NCI-H2081 treated with DMSO at 0.1 percent for 48 hours (cell line): Measurements from ENCODE around the gene SPPL2C.
"Not testable (repeated sequence)": the region's sequence is repeated elsewhere in the genome, so short reads cannot be mapped to it uniquely, and the experiment has no call there.

Experiments
- DNase-seq: peaks from one replicate; lab custom pipeline; 2025; lab: John Stamatoyannopoulos, UW

Gene SPPL2C

DNA sequence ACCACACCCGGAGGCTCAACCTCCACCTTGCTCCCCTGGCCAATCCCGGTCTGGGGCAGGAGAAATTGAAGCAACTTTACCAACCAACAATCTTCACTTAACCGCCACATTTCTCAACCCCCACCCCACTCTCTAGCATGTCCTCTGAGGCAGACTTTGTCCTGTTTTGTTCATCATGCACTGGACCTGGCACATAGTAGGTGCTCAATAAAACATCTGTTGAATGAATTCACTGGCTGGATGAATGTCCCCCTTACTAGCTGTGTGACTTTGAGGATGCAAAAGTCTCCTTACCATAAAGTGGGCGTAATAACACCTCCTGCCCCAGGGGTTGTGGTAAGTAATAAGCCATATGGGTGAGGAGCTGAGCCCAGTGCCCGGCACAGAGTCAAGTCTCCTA lies 5.8 kb downstream of the SPPL2C start:
- DNase-seq = no peak

DNA sequence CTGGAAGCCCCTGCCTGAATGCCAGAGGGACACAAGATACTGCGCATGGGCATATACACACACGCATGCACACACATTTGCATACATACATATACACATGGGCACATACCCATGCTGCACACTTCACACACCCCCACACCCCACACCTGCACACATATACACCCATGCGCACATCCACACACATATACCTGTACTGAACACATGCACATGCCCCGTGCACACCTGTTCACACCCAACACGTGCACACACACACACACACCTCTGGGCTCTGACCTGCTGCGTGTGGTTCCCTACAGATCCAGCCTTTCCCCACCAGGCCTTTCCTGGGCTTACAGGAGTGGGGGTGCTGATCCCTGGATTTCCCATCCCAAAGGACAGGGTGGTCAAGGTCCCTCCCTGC lies 6.3 kb downstream of the SPPL2C start:
- no peak for DNase-seq

DNA sequence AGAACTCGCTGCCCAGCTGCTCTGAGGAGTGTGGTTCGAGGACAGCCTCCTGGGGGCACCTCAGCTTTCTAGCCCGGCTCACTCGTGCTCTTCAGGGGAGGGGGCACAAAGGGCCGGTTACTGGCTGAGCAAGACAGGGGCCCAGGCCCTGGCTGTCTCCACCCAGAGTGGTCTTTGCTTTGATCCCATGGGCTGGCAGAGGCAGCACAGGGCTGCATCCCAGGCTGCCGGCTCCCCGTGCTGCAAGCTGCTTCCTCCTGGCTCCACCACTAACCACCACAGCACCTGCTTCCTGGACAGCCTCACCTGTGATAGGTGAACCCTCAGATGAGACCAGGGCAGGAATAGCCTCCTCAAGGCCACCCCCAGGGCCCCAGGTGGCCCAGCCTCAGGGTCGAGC lies 6.8 kb downstream of the SPPL2C start:
- DNase-seq = no peak

DNA sequence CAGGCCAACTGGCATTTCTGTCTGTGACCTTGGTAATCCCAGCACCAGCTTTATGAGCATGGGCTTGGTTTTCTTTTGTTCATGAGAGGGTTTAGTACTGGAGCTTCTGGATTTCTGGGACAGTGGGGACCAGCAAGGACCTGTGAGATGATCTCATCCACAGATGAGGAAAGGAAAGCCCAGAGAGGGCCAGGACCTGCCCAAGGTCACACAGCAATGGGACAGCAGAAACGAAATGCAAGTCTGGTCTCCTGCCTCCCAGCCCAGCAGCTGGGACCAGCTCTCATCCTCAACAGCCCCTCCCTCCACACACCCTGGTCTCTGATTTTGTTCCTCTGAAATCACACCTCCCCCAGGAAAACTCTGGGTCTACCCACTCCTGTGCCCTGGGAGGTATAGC lies 7.2 kb downstream of the SPPL2C start:
- no peak for DNase-seq

DNA sequence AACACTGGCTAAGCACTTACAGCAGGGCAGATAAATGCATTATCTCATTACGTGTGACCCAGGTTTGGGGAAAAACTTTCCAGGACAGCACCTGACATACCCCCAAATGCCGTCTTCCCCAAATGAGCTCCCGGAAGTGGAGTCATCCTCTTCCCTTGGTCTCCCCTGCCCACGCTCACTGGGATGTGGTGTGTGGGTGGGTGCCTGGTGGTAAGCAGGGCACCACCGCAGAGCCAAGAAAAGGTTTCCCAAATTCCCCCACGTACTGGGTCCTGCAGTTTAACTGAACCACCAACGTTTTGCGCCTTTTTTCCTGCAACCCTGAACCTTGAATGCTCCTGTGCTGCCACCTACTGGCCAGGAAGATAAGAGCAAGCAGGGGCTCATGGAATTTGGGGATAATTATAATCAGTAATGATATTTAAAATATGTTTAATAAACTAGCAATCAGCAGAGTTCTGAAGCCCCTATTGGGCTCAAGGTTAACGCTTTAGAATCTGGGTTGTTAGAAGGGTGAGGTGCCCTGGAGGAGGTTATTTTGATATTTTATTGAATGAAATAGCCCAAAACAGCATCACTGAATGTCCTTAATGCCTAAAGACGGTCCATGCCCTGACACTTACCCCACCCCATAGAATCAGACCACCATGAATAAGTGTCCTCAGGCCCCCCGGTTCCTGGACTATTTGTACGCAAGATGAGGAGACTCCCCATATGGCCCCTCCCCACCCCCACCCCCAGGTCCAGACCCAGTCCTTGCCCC lies 8.0 kb downstream of the SPPL2C start:
- DNase-seq = no peak

DNA sequence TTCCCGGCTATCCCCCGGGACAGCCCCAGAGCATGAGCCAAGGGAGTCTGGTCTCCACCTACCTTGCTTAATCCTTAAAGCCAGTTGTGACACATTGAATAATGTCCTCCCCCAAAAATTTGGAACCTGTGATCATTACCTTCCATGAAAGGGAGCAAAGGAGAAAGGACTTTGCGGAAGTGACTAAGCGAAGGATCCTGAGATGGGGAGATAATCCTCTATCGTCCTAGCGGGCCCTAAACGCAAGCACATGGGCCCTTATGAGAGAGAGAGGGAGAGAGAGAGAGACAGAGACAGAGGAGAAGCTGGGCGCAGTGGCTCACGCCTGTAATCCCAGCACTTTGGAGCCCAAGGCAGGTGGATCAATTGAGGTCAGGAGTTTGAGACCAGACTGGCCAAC lies 9.5 kb downstream of the SPPL2C start:
- no peak for DNase-seq

DNA sequence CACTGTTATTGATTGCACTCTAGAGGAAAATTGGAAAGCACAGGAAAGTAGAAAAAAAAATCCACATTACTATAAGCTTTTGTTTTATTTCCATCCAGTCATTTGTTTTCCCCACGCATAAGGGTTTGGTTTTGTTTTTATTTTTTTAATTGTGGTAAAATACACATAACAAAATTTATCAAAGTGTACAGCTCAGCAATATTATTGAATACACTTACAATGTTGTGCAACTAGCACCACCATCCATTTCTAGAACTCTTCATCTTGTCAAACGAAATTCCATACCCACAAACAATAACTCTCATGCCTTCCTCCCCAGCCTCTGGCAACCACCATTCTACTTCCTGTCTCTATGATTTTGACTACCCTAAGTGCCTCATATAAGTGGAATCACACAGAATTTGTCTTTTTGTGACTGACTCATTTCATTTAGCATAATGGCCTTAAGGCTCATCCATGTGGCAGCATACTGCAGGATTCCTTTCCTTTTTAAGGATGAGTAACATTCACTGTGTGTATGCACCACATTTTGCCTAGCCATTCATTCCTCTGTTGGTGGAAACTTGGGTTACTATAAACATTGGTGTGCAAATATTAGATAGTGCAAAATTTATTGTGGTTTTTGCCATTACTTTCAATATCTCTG lies 11.1 kb downstream of the SPPL2C start:
- no peak for DNase-seq

DNA sequence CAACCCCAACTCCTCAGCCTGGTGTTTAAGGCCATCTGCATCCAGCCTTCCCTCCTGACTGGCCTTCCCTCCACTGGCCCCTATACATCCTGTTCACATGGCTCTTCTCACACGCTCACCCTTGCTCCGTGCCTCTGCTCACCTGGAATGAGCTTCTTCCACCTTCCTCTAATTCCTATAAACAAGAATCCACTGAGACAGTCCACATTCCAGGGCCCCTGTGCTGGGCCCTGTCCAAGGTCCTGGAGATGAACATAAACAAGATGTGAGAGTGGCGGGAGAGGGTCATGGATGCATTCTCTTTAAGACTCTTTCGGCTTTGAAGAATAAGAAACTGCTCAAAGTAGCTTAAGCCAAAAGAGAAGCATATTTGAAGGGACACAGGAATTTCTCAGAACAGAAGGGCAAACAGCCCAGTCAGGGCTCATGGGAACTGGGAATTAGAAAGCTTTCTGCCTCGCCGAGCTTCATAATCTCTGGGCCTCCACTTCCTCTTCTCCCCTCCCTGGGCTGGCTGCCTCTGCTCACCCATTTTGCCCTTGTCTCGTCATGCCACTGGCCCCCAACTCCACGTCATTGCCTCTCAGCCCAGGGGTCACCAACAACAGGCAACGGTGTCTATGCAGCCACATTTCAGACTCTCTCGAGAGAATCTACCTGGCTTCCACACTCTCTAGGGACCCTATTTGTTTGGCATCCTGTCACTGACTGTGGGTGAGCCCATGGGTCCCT lies 13.5 kb downstream of the SPPL2C start:
- DNase-seq = no peak

DNA sequence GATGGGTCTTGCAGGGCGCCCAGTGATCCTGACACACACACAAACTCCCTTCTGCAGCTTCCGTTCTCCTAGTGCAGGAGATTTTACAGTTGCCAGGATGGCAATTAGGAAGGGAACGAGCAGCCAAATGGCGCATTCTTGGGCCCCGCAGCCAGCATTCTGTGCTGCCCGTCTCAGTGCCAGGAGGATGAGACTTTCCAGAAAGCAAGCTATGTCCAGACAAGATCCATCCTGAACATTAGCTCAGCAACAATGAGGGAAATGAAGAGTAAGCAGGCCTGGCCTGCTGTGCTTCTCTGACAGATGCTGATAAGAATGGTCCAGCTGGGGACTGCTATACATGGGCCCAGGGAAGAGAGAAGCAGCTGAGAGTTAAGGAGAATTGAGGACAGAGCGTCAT lies 16.5 kb downstream of the SPPL2C start:
- DNase-seq = no peak

DNA sequence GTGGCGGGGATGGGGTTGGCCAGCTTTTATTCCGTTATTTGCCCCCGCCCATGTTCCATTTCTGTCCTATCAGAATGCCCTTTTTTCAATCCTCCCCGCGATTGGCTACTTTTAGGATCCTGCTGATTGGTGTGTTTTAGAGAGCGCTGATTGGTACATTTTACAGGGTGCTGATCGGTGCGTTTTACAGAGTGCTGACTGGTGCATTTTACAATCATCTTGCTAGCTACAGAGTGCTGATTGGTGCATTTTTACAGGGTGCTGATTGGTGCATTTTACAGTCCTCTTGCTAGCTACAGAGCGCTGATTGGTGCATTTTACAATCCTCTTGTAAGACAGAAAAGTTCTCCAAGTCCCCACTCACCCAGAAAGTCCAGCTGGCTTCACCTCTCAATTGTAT lies 17.4 kb downstream of the SPPL2C start:
- not testable (repeated sequence) for DNase-seq

DNA sequence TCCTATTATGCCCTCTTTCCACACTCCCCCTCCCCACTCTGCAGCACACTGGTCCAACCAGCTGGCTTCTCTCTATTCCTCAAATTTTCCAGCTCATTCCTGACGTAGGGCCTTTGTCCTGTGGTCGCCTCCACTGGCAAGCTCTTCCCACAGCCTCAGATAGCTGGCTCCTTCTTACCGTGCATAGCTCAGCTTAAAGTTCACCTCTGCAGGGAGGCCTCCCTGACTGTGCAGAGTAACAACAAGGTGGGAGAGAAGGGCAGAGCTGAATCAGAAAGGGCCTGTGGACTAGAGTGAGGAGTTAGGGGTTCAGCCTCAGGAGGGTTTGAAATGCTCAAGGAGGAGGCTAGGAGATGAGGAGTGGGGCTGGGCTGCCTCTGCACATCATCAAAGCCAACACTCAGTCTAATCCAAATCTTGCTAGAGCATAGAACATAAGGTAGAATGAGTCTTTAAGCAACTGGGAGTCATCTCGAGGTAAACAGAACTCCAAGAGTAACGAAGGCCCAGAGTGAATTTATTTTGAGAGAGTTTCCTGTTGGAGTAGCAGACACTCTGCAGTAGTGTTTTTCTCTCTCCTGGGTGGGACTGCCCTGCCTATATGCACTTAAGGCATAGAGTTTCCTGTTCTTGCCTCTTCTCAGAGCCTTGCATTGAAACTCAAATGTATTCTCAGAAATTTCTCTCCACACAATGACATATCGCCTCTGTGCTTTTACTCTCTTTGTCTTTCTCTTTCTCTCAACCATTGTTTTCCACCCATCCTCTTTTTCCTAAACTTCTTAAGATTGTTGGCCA lies 19.4 kb downstream of the SPPL2C start:
- DNase-seq = no peak

DNA sequence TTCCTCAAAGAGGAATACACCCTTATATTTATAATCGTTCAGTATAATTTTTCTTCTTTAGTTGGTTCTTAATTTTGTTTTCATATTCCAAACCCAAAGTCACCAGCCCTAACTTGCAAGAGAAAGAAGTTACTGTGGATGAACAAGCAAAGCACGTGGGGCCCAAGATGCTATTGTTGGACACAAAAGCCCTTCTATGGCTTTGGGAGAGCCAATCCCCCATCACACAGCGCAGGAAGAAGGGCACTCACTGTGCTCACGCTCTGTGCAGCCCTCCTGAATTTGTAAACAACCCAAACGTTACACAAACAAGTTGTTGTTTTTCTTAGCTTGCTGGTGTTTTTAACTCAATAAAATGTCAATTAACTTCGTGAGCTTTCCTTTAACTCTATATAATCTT lies 22.5 kb downstream of the SPPL2C start:
- DNase-seq = no peak

DNA sequence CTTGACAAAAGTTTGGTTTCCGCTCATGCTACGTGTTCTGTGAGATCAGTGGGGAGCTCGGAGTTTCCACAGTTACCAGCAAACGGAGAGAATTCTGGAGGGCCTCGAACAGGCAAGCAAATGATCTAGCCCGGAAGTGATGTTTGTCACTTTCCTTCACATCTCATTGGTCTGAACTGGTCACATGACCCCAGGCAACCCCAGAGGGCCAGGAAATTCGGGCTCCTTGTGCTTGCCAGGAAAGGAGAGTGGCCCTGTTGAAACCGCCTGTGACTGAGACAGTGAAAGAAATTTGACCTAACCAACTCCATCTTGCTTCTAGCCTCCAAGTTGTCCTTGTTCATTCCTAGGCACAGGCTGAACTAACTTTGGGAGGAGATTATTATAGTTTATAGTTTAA lies 23.0 kb downstream of the SPPL2C start:
- DNase-seq = no peak

DNA sequence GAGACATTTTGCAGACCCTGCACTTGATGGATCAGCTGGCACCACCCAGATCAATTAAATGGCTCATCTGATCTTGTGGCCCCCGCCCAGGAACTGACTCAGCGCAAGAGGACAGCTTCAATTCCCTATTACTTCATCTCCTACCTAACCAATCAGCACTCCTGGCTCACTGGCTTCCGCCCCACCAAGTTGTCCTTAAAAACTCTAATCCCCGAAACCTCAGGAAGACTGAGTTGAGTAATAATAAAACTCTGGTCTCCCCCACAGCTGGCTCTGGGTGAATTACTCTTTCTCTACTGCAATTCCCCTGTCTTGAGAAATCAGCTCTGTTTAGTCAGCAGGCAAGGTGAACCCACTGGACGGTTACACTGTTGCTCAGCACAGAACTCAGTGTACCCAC lies 23.6 kb downstream of the SPPL2C start:
- DNase-seq = no peak

DNA sequence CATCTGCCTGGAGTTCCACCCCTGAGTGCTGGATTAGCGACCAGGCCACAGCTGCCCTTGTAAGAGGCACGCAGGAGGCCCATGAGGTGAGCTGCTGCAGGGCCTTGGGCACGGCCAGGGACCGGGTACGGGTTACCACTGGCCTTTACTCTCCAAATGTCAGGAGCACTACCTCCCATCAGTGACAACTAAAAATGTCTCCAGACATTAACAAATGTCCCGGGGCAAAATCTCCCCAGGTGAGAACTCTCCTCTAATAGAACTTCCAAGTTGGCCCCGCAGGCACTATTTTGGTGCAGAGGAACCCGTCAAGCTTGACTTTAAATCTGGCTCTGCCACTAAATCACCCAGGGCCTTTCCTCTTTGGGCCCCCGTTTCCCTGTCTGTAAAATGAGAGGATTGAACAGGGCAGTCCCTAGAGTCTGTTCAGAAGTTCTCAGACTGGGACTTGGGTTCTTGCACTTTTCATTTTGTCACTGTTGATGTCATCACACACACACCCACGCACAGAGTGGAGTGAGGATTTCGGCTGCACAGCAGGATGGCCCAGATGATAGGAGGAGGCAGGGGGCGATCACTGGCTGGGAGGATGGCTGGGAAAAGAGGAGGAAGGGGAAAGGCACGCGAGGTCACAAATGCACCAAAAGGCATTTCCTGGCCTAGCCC lies 25.1 kb downstream of the SPPL2C start:
- no peak for DNase-seq

DNA sequence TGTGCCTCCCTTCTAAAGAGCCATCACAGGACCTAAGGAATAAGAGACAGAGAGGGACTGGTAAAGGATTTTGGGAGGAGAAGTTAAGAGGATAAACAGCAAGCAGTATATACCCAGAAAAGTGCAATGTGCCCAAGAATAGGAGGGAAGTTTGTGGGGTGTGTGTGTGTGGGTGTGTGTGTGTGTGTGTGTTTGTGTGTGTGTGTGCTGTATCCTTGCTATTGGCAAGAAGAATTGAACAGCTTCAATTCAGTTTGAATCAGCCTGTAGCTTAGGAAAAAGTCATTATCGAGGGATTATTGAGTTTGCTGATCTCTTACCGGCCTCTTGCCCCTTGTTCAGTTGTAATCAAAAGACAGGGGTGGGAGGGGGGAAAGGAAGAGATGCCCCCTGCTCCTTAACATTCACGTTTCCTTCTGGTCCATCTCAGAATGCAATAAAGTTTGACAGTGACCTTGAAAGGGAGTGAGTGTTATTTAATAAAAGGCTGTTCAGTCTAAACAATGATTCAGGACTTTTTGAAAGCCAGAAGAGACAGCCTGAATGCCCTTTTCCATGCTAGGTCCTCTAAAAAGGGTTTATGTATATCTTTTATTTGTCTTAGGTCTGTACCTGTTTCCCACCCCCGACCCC lies 25.8 kb downstream of the SPPL2C start:
- DNase-seq = no peak

DNA sequence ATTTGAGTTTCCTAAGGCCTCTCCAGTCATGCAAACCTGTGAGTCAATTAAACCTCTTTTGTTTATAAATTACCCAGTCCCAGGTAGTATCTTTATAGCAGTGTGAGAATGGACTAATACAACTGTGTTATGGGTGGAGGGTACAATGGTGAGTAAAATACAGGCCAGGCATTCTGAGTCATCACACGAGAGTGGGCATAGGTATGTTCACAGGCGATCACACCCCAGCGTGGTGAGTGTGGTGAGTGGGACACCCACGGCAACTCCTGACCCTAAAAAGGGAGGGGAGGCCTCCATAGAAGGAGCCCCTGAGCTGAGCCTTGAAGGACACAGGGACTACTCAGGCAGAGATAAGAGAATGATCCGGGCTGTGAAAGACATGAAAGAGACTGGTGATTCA lies 27.0 kb downstream of the SPPL2C start:
- no peak for DNase-seq

DNA sequence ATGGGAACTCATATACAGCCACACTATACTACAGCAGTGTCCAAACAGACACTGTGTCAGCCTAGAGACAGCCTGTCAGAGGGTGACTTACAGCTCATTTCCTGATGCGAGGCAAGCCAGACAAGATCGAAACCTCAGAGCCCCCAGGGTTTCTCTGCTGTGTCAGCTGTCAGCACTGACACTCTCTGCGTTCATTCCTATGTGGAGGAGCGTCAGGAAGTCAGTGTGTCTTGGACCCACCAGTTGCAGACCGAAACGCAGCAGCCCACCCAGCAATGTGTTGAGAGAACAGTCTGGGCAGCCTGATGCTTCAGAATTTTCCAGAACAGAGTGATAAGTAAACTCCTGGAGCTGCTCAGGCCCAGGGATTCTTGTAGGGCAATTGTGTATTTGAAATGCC lies 29.0 kb downstream of the SPPL2C start:
- DNase-seq = no peak

DNA sequence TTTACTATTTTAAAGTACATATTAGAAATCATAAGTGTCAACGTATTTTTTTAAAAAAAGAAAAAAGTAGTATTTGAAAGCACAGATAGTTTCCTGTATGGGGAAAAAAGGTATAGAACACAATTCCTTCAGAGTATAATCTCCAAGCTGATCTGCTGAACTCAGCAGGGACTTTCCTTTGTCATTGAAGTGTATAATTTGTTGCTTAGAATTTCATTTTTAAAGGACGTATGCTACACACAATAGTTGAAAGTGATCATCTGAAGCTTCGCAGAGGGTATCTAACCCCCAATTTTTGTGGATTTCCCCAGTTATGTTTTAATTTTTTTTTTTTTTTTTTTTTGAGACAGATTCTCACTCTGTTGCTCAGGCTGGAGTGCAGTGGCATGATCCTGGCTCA lies 29.5 kb downstream of the SPPL2C start:
- no peak for DNase-seq

DNA sequence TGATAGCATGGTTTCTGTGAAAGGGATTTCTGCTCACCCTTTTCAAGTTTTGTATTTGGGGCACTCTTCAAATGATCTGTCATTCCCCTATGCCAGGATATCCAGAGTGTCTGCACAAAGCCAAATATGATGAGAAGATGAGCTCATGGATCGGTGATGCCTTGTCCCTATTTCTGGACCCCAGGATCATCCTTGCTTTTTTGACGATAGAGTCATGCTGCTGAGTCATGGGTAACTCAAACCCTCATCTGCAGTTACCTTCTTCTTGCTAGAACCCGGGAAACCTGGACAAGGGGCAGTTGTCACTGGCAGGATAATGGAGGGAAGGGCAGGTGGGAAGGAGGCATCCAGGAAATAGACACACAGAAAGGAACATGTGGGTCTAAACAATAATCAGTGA lies 31.9 kb downstream of the SPPL2C start:
- DNase-seq = no peak

DNA sequence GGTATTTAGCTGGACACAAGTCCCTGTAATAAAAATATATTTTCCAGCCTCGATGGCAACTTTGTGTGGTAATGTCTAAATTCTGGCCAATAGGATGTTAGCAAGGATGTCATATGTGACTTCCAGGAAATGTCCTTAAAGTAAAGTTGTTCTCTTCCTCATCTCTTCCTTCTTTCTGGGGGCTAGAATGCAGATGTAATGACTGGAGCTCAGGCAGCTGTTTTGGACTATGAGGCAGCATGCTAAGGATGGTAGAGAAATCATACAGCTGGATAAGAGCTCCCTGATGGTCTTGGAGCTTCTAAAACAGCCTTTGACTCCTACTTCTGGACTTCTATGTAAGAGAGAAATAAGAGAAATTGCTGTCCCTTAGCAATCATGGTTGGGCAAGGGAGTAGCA lies 32.8 kb downstream of the SPPL2C start:
- DNase-seq = no peak
